Measurements from ENCODE around the gene BHLHE40.

The BHLHE40 gene

DNA sequence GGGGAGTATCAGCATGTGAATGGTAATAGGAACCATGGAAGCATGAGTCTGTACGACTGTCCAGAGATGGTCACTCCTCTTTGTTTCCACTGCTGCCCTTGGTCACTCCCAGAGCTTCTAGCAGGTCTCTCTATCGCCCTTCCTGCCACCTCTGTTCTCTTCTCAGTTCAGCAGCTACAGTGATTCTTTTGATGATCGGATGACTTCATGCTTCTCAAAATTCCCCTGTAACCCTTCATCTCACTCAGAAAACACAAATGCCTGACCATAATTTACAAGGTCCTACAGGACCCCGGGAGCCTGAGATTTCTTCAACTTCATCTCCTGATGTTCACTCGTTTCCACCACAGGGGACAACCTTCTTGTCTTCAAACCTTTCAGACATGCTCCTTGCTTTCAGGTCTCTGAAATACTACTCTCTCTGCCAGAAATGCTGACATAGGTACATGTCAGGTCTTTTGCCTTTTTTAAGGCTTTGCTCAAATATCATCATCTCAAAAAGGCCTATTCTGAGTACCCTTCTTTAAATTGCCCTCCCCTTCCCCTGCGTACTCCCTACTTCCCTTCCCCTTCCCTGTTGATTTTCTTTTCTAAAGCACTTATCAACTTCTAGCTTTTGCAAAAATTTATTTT, 42.1 kb upstream of the BHLHE40 start:
- TF ChIP-seq, protein P1, sequence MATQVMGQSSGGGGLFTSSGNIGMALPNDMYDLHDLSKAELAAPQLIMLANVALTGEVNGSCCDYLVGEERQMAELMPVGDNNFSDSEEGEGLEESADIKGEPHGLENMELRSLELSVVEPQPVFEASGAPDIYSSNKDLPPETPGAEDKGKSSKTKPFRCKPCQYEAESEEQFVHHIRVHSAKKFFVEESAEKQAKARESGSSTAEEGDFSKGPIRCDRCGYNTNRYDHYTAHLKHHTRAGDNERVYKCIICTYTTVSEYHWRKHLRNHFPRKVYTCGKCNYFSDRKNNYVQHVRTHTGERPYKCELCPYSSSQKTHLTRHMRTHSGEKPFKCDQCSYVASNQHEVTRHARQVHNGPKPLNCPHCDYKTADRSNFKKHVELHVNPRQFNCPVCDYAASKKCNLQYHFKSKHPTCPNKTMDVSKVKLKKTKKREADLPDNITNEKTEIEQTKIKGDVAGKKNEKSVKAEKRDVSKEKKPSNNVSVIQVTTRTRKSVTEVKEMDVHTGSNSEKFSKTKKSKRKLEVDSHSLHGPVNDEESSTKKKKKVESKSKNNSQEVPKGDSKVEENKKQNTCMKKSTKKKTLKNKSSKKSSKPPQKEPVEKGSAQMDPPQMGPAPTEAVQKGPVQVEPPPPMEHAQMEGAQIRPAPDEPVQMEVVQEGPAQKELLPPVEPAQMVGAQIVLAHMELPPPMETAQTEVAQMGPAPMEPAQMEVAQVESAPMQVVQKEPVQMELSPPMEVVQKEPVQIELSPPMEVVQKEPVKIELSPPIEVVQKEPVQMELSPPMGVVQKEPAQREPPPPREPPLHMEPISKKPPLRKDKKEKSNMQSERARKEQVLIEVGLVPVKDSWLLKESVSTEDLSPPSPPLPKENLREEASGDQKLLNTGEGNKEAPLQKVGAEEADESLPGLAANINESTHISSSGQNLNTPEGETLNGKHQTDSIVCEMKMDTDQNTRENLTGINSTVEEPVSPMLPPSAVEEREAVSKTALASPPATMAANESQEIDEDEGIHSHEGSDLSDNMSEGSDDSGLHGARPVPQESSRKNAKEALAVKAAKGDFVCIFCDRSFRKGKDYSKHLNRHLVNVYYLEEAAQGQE (IDR thresholded peaks at IDR 0.05; ENCODE audit: insufficient read depth in 1 of 2, low read depth in 2 of 2, low read length in 2 of 2) = no peak
- TF ChIP-seq FOXP2 (optimal IDR thresholded peaks at IDR 0.05; ENCODE audit: borderline replicate concordance, extremely low read depth, extremely low read length, insufficient read depth) = no peak
- no peak for TF ChIP-seq SIN3A (IDR thresholded peaks at IDR 0.05; ENCODE audit: borderline replicate concordance, insufficient read depth, low read length)
- TF ChIP-seq TAF1 (IDR thresholded peaks at IDR 0.05; ENCODE audit: borderline replicate concordance, insufficient read depth, low read length) = no peak
- TF ChIP-seq POLR2AphosphoS5 (IDR thresholded peaks at IDR 0.05; ENCODE audit: low read depth, low read length) = no peak

DNA sequence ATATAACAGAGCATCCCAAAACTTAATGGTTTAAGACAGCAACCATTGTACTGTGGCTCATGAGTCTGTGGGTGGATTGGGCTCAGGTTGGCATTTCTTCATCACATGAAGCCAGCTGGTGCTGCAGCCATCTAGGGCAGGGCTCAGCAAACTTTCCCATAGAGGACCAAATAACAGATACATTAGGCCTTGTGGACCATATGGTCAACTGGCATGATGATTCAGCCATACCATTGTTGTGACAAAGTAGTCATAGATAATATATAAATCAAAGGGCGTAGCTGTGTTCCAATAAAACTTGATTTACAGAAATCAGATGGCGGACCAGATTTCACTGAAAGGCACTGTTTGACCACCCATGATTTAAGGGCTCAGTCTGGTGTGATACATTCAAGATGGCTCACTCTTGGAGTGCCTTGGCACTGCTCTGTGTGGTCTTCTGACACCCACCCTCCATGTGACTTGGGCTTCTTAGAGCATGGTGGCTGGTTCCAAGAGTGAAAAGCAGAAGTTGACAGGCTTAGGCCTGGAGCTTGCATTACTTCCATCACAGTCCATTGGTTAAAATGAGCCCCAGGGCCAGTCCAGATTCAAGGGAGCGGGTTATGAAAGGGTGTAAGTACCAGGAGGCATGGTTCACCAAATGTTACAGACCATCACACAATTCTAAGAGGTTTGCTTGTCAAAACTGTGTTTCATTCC, 40.8 kb upstream of the BHLHE40 start:
- no peak for TF ChIP-seq SIN3A (IDR thresholded peaks at IDR 0.05; ENCODE audit: borderline replicate concordance, insufficient read depth, low read length)
- TF ChIP-seq, protein P1 (IDR thresholded peaks at IDR 0.05; ENCODE audit: insufficient read depth in 1 of 2, low read depth in 2 of 2, low read length in 2 of 2) = no peak
- TF ChIP-seq FOXP2 (optimal IDR thresholded peaks at IDR 0.05; ENCODE audit: borderline replicate concordance, extremely low read depth, extremely low read length, insufficient read depth) = no peak
- TF ChIP-seq TAF1 (IDR thresholded peaks at IDR 0.05; ENCODE audit: borderline replicate concordance, insufficient read depth, low read length) = no peak

DNA sequence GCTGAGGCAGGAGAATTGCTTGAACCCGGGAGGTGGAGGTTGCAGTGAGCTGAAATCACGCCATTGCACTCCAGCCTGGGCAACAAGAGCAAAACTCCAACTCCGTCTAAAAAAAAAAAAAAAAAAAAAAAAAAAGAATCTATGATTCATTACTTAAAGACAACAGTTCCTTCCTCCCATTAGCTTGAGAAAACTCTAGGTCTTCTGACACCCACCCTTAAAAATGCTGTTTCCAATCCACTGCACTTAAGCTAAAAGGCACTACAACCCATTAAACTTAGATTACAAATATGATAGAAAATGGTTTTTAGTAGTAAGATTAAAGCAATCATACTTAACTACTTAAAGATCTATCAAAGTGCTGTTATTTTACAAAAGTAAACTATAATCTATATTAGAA, 40.0 kb upstream of the BHLHE40 start:
- TF ChIP-seq POLR2AphosphoS5 (IDR thresholded peaks at IDR 0.05; ENCODE audit: low read depth, low read length) = no peak
- TF ChIP-seq, protein P1 (IDR thresholded peaks at IDR 0.05; ENCODE audit: insufficient read depth in 1 of 2, low read depth in 2 of 2, low read length in 2 of 2) = no peak
- no peak for TF ChIP-seq SIN3A (IDR thresholded peaks at IDR 0.05; ENCODE audit: borderline replicate concordance, insufficient read depth, low read length)
- TF ChIP-seq TAF1 (IDR thresholded peaks at IDR 0.05; ENCODE audit: borderline replicate concordance, insufficient read depth, low read length) = no peak
- TF ChIP-seq FOXP2 (optimal IDR thresholded peaks at IDR 0.05; ENCODE audit: borderline replicate concordance, extremely low read depth, extremely low read length, insufficient read depth) = no peak

DNA sequence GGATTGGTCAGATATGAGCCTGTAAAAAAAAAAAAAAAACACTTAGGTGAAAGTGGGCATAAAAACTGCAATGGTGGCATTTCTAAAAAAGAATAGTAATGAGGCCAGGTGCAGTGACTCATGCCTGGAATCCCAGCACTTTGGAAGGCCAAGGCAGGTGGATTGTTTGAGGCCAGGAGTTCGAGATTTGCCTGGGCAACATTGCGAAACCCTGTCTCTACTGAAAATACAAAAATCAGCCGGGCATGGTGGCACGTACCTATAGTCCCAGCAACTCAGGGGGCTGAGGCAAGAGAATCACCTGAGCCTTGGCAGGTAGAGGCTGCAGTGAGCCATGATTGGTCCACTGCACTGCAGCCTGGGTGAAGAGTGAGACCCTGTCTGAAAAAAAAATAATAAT, 38.3 kb upstream of the BHLHE40 start:
- TF ChIP-seq TAF1 (IDR thresholded peaks at IDR 0.05; ENCODE audit: borderline replicate concordance, insufficient read depth, low read length) (no peak), POLR2AphosphoS5 (IDR thresholded peaks at IDR 0.05; ENCODE audit: low read depth, low read length) (no peak), SIN3A (IDR thresholded peaks at IDR 0.05; ENCODE audit: borderline replicate concordance, insufficient read depth, low read length) (no peak), FOXP2 (optimal IDR thresholded peaks at IDR 0.05; ENCODE audit: borderline replicate concordance, extremely low read depth, extremely low read length, insufficient read depth) (no peak)
- TF ChIP-seq, protein P1 (IDR thresholded peaks at IDR 0.05; ENCODE audit: insufficient read depth in 1 of 2, low read depth in 2 of 2, low read length in 2 of 2) = no peak
